SK-N-SH treated with all-trans-retinoic acid at 6 μM for 48 hours (cell line): ENCODE measurements around the gene PLEKHM3.

ENCODE experiments used
- ARNTL ChIP-seq: fragments of 450-650 bp; formaldehyde crosslinking; IDR thresholded peaks from 2 replicates; pipeline ENCODE4 v1.5.0; 2020; ENCODE audit warnings: low read depth, mild to moderate bottlenecking, moderate library complexity, borderline replicate concordance
- BACH2 ChIP-seq: fragments of 250-450 bp; sonication (Bioruptor Pico); IDR thresholded peaks from 2 replicates; pipeline ENCODE4 v1.9.0; 2021; ENCODE audit warnings: mild to moderate bottlenecking, borderline replicate concordance
- CREB5 ChIP-seq: fragments of 250-450 bp; sonication (Bioruptor Pico); IDR thresholded peaks from 2 replicates; pipeline ENCODE4 v1.5.1; 2020; ENCODE audit warnings: low read depth, mild to moderate bottlenecking, moderate library complexity
- CSDC2 ChIP-seq: fragments of 250-450 bp; sonication (Bioruptor Pico); IDR thresholded peaks from 2 replicates; pipeline ENCODE4 v1.5.0; 2020; ENCODE audit warnings: mild to moderate bottlenecking, moderate library complexity
- CSRNP3 ChIP-seq: fragments of 250-450 bp; sonication (Bioruptor Pico); IDR thresholded peaks from 2 replicates; pipeline ENCODE4 v1.5.1; 2021; ENCODE audit warnings: mild to moderate bottlenecking, moderate library complexity
- ISL1 ChIP-seq: fragments of 250-450 bp; sonication (Bioruptor Pico); IDR thresholded peaks from 2 replicates; pipeline ENCODE4 v2.1.2; 2022; ENCODE audit warnings: mild to moderate bottlenecking, moderate library complexity
- OSR1 ChIP-seq: fragments of 250-450 bp; sonication (Bioruptor Pico); IDR thresholded peaks from 2 replicates; pipeline ENCODE4 v1.8.0; 2022; ENCODE audit warnings: moderate library complexity, mild to moderate bottlenecking, inconsistent platforms
- PATZ1 ChIP-seq: fragments of 250-450 bp; sonication (Bioruptor Pico); IDR thresholded peaks from 2 replicates; pipeline ENCODE4 v1.8.0; 2020; ENCODE audit warnings: mild to moderate bottlenecking, moderate library complexity, borderline replicate concordance
- RARB ChIP-seq: fragments of 250-450 bp; sonication (Bioruptor Pico); IDR thresholded peaks from 2 replicates; pipeline ENCODE4 v1.8.0; 2021; ENCODE audit warnings: mild to moderate bottlenecking, moderate library complexity
- SNAI2 ChIP-seq: fragments of 250-450 bp; sonication (Bioruptor Pico); IDR thresholded peaks from 2 replicates; pipeline ENCODE4 v1.5.0; 2020; ENCODE audit warnings: mild to moderate bottlenecking, moderate library complexity
- TSHZ2 ChIP-seq: fragments of 250-450 bp; sonication (Bioruptor Pico); IDR thresholded peaks from 2 replicates; pipeline ENCODE4 v1.5.0; 2020; ENCODE audit warnings: mild to moderate bottlenecking, moderate library complexity
- ZC3H10 ChIP-seq: fragments of 250-450 bp; sonication (Bioruptor Pico); IDR thresholded peaks from 2 replicates; pipeline ENCODE4 v1.5.1; 2021; ENCODE audit warnings: mild to moderate bottlenecking, moderate library complexity
- ZFP30 ChIP-seq: fragments of 450-650 bp; formaldehyde crosslinking; IDR thresholded peaks from 2 replicates; pipeline ENCODE4 v1.5.0; 2022; ENCODE audit warnings: mild to moderate bottlenecking, moderate library complexity

GRCh38 chr2:208010506-208010905, 14.8 kb downstream of the PLEKHM3 start:
- TF ChIP-seq CSDC2 (CRISPR knock-in tag) = no peak
- no peak for TF ChIP-seq PATZ1 (CRISPR knock-in tag)
- TF ChIP-seq SNAI2 = no peak
- TF ChIP-seq OSR1 (CRISPR knock-in tag) = no peak
- no peak for TF ChIP-seq ARNTL (CRISPR knock-in tag)
- TF ChIP-seq RARB (CRISPR knock-in tag) = no peak
- no peak for TF ChIP-seq BACH2
- TF ChIP-seq ZC3H10 (CRISPR knock-in tag) = no peak
- no peak for TF ChIP-seq TSHZ2 (CRISPR knock-in tag)
- no peak for TF ChIP-seq ZFP30 (CRISPR knock-in tag)
- no peak for TF ChIP-seq CREB5
- TF ChIP-seq ISL1 (CRISPR knock-in tag) = no peak
- TF ChIP-seq CSRNP3 (CRISPR knock-in tag) = no peak
